Ascending aorta (tissue), 2 donors: ENCODE results near the gene CD72. TPM values are rescaled to one million over a fixed set of nuclear protein-coding genes. Genes with fewer than 3 reads are reported as not detected.

ENCODE experiments used
- DNase-seq, 2 donors: peaks; one replicate each; pipeline ENCODE4 v3.0.0-alpha.2; 2019; ENCODE audit warnings: low spot score in 2 of 2
- H3K27ac ChIP-seq, 2 donors: fragments of 200-600 bp; sonication (generic); one replicate each; pipeline ENCODE4 v1.5.1; 2016 to 2017; ENCODE audit warnings: mild to moderate bottlenecking in 1 of 2
- H3K27me3 ChIP-seq: fragments of 200-600 bp; sonication (generic); one replicate; pipeline ENCODE4 v1.5.1; 2017
- H3K36me3 ChIP-seq, 2 donors: fragments of 200-600 bp; sonication (generic); one replicate each; pipeline ENCODE4 v1.5.1; 2016
- H3K4me1 ChIP-seq, 2 donors: fragments of 200-600 bp; sonication (generic); one replicate each; pipeline ENCODE4 v1.5.1; 2016 to 2017; ENCODE audit warnings: mild to moderate bottlenecking in 1 of 2
- H3K4me3 ChIP-seq, 2 donors: fragments of 200-600 bp; sonication (generic); one replicate each; pipeline ENCODE4 v1.5.1; 2016 to 2017; ENCODE audit warnings: mild to moderate bottlenecking in 1 of 2
- H3K9me3 ChIP-seq, 2 donors: fragments of 200-600 bp; sonication (generic); one replicate each; pipeline ENCODE4 v1.5.1; 2016
- intact Hi-C: fragments of 100-400 bp; cut with DNase I; formaldehyde crosslinking; loops from one replicate; pipeline ENCODE4 v1.15.1; 2023
- total RNA-seq: library from RNA; depleted of rRNA; stranded (reverse); fragments of >200 nt; gene quantifications from one replicate; pipeline ENCODE4 v1.1.0, GENCODE V29; 2016
- TF ChIP-seq, protein P1 (sequence below), 3 experiments: fragments of 200-600 bp in 2 of 3; fragments of 450-650 bp in 1 of 3; sonication (generic) in 2 of 3; IDR thresholded peaks; one replicate each; pipeline ENCODE4 v1.5.1; 2016 to 2019; ENCODE audit warnings: antibody characterized with exemption in 3 of 3, mild to moderate bottlenecking in 1 of 3, moderate library complexity in 1 of 3

CD72 gene
- total RNA-seq, 1 donor from 2014 or later = not detected

- Histone ChIP-seq H3K4me1 (peaks cover 14 to 15% of the 10 kb centered on the region in 2 donors), H3K9me3 (no peaks in the 10 kb centered on the region), H3K36me3 (no peaks in the 10 kb centered on the region), H3K27ac (no peak overlapping the region), H3K4me3 (no peak overlapping the region), H3K27me3 (no peaks in the 10 kb centered on the region)
- intact Hi-C loops = loop anchor here (10.0 kb wide), 1 partner anchor 574 kb away; no protein-coding TSS in a partner anchor
- TF ChIP-seq, protein P1, sequence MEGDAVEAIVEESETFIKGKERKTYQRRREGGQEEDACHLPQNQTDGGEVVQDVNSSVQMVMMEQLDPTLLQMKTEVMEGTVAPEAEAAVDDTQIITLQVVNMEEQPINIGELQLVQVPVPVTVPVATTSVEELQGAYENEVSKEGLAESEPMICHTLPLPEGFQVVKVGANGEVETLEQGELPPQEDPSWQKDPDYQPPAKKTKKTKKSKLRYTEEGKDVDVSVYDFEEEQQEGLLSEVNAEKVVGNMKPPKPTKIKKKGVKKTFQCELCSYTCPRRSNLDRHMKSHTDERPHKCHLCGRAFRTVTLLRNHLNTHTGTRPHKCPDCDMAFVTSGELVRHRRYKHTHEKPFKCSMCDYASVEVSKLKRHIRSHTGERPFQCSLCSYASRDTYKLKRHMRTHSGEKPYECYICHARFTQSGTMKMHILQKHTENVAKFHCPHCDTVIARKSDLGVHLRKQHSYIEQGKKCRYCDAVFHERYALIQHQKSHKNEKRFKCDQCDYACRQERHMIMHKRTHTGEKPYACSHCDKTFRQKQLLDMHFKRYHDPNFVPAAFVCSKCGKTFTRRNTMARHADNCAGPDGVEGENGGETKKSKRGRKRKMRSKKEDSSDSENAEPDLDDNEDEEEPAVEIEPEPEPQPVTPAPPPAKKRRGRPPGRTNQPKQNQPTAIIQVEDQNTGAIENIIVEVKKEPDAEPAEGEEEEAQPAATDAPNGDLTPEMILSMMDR (IDR thresholded peaks at IDR 0.05) = no peak
- DNase-seq = no peak
These were observed 49.0 kb downstream of the CD72 start for GRCh38 chr9:35569206-35569605.

DNA sequence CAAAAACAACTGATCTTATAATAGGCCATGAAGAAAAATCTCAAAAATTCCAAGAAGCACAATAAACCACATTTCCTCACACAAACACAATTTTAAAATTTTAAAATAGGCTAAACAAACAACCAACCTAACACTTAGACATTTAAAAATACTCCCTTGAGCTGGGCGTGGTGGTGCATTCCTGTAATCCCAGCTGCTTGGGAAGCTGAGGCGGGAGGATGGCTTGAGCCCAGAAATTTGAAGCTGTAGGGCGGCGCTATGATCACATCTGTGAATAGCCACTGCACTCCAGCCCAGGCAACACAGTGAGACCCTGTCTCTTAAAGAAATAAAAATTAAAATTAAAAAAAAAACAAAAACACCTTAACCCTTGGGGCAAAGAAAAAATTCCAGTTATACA is 50.0 kb downstream of the CD72 start:
- no peak overlapping the region for H3K4me3 ChIP-seq
- no peak overlapping the region for H3K27ac ChIP-seq
- no peak for DNase-seq
- no peaks in the 10 kb centered on the region for H3K27me3 ChIP-seq
- no peaks in the 10 kb centered on the region for H3K36me3 ChIP-seq
- intact Hi-C loops = loop anchor here (10.0 kb wide), 1 partner anchor 573 kb away; no protein-coding TSS in a partner anchor
- TF ChIP-seq, protein P1 (IDR thresholded peaks at IDR 0.05) = no peak
- H3K9me3 ChIP-seq = no peaks in the 10 kb centered on the region
- H3K4me1 ChIP-seq = peaks cover 15 to 24% of the 10 kb centered on the region in 2 donors

DNA sequence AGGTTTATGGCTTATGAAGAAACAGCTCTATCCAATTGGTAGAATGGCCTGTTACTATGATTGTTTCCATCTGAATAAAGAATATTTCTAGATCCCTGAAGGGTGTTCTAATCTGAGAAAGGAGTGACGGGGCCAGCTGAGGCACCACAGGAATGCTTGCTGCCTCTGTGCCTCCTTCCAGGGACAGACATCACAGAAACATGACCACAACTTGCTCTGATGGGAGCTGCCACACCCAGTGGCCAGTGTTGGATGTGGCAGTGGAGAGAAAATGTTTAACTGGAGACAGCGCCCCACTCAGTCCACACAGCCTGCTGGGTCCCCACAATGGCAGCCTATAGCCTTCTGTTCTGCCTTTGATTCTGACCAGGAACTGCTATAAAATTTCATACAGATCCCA is 51.8 kb downstream of the CD72 start:
- intact Hi-C loops = loop anchor here (10.0 kb wide), 1 partner anchor 572 kb away; no protein-coding TSS in a partner anchor
- peak overlapping the region; percentile 39 to 94 for H3K27ac ChIP-seq
- peaks cover 2 to 12% of the 10 kb centered on the region in 2 donors for H3K36me3 ChIP-seq
- DNase-seq = no peak
- no peaks in the 10 kb centered on the region for H3K9me3 ChIP-seq
- H3K4me3 ChIP-seq = no peak overlapping the region
- peaks cover 23 to 41% of the 10 kb centered on the region in 2 donors for H3K4me1 ChIP-seq
- H3K27me3 ChIP-seq = no peaks in the 10 kb centered on the region
- TF ChIP-seq, protein P1 (IDR thresholded peaks at IDR 0.05) = peak in 1 of 3 experiments; percentile 6

DNA sequence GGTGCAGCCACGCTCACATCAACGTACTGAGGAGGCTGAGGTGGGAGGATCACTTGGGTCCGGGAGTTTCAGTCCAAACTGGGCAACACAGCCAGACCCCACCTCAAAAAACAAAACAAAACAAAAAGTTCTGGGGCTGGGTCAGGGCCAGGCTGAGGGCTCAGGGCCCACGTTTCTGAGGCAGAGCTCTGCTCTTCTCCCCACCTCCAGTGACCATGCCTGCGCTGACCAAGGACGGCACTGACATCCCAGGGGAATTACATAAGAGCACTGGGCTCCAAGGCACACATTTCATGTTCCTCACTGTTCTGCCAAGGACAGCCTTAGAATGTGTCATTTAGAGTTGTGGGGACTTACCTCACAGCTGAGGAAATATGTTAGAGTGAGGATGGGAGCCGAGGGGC is 53.6 kb downstream of the CD72 start:
- no peaks in the 10 kb centered on the region for H3K9me3 ChIP-seq
- TF ChIP-seq, protein P1 (IDR thresholded peaks at IDR 0.05) = no peak
- peaks cover 23 to 52% of the 10 kb centered on the region in 2 donors for H3K4me1 ChIP-seq
- no peaks in the 10 kb centered on the region for H3K27me3 ChIP-seq
- H3K27ac ChIP-seq = peak overlapping the region; percentile 83 to 94
- peak; percentile 44 to 93 for DNase-seq
- intact Hi-C loops = loop anchor here (1.0 to 10.0 kb wide), 7 partner anchors 39 to 570 kb away; partner anchors contain the start of genes ATOSB and UNC13B
- H3K36me3 ChIP-seq = peaks cover 18 to 29% of the 10 kb centered on the region in 2 donors
- H3K4me3 ChIP-seq = peak overlapping the region in 1 of 2 donors; percentile 19

DNA sequence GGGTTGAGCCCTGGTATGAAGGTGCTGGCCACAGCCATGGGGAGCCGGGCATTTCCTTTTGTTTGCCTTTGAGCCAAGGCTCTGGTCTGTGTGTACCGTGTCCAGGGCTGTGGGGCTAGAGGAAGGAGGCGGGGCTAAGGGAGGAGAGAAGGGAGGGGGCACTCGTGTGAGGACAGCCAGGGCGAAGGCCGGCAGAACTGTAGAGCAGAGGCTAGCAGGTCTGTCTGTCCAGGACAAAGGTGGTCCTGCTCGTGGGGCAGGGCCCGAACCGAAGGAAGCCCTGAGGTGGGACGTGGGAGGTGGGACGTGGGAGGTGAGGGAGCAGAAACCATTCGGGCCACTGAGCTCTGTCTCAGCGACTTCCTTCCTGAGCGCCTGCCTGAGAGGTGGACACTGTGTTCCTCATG is 54.4 kb downstream of the CD72 start:
- peaks cover 23 to 52% of the 10 kb centered on the region in 2 donors for H3K4me1 ChIP-seq
- intact Hi-C loops = loop anchor here (1.0 to 10.0 kb wide), 8 partner anchors 40 to 569 kb away; partner anchors contain the start of genes ATOSB and UNC13B
- TF ChIP-seq, protein P1 (IDR thresholded peaks at IDR 0.05) = no peak
- DNase-seq = peak in 1 of 2 donors; percentile 85
- H3K27ac ChIP-seq = peak overlapping the region; percentile 83 to 94
- H3K4me3 ChIP-seq = peak overlapping the region; percentile 17 to 19
- no peaks in the 10 kb centered on the region for H3K9me3 ChIP-seq
- no peaks in the 10 kb centered on the region for H3K27me3 ChIP-seq
- H3K36me3 ChIP-seq = peaks cover 27 to 38% of the 10 kb centered on the region in 2 donors
